ENCODE measurements around the gene EEFSEC. TPM values are rescaled to one million over a fixed set of nuclear protein-coding genes. Genes with fewer than 3 reads are reported as not detected.

EEFSEC gene
- total RNA-seq, 1 experiment from 2014 or later, result 14.0 TPM

GRCh38 chr3:128374746-128375445 is 221.6 kb downstream of the EEFSEC start:
- Histone ChIP-seq H3K27me3 (replicated peaks; ENCODE audit: control insufficient read depth, insufficient read depth, low read length) (no peaks in the 10 kb centered on the region), H3K9me3 (no peaks in the 10 kb centered on the region), H3K36me3 (ENCODE audit: control insufficient read depth, insufficient read depth, low read length) (no peaks in the 10 kb centered on the region), H3K4me3 (ENCODE audit: low read depth, low read length) (no peak overlapping the region), H3K4me1 (no peaks in the 10 kb centered on the region)
- no peak for TF ChIP-seq CTCF (IDR thresholded peaks at IDR 0.05; ENCODE audit: insufficient read depth in 1 of 2, low read depth in 1 of 2, low read length in 1 of 2, severe bottlenecking in 1 of 2, unreplicated experiment in 1 of 2)
- H3K4me1 Mint-ChIP-seq (ENCODE audit: low read depth, unreplicated experiment), result no peaks in the 10 kb centered on the region
- intact Hi-C loops (cut with micrococcal nuclease; ENCODE audit: unreplicated experiment), result loop anchor here (5.0 kb wide), 1 partner anchor 53 kb away; no protein-coding TSS in a partner anchor
- no peak for DNase-seq
- no peaks in the 10 kb centered on the region for H3K27me3 Mint-ChIP-seq (ENCODE audit: insufficient read depth, unreplicated experiment)
- H3K4me3 Mint-ChIP-seq (ENCODE audit: unreplicated experiment), result no peak overlapping the region
- no peaks in the 10 kb centered on the region for H3K9me3 Mint-ChIP-seq (ENCODE audit: unreplicated experiment)
- ChIA-PET CTCF (no interaction called here), POLR2A (no interaction called here)
- H3K36me3 Mint-ChIP-seq (ENCODE audit: insufficient read depth, unreplicated experiment), result no peaks in the 10 kb centered on the region
- no peak overlapping the region for H3K27ac Mint-ChIP-seq (ENCODE audit: unreplicated experiment)
- no TSS peak for BruUV-seq (replicated peaks)

- no TSS peak for BruUV-seq (replicated peaks)
- POLR2A ChIA-PET, result no interaction called here
- H3K4me1 Mint-ChIP-seq (ENCODE audit: low read depth, unreplicated experiment), result no peaks in the 10 kb centered on the region
Observed at GRCh38 chr3:128376516-128376915, 223.2 kb downstream of the EEFSEC start.

GRCh38 chr3:128378631-128379347 is 225.5 kb downstream of the EEFSEC start:
- no peaks in the 10 kb centered on the region for H3K9me3 Mint-ChIP-seq (ENCODE audit: unreplicated experiment)
- no peak overlapping the region for H3K4me3 ChIP-seq (ENCODE audit: low read depth, low read length)
- H3K36me3 Mint-ChIP-seq (ENCODE audit: insufficient read depth, unreplicated experiment), result no peaks in the 10 kb centered on the region
- no peaks in the 10 kb centered on the region for H3K9me3 ChIP-seq
- H3K36me3 ChIP-seq (ENCODE audit: control insufficient read depth, insufficient read depth, low read length), result no peaks in the 10 kb centered on the region
- intact Hi-C loops (cut with micrococcal nuclease; ENCODE audit: unreplicated experiment), result no loop called here
- no TSS peak for BruUV-seq (replicated peaks)
- ChIA-PET POLR2A (no interaction called here), CTCF (interaction anchor here (0.6 kb wide), 1 partner anchor 59 kb away, joined by 3 read pairs; no protein-coding TSS in a partner anchor)
- H3K27me3 Mint-ChIP-seq (ENCODE audit: insufficient read depth, unreplicated experiment), result no peaks in the 10 kb centered on the region
- no peak for DNase-seq
- H3K27ac Mint-ChIP-seq (ENCODE audit: unreplicated experiment), result no peak overlapping the region
- H3K4me1 Mint-ChIP-seq (ENCODE audit: low read depth, unreplicated experiment), result peaks cover 6% of the 10 kb centered on the region
- H3K27me3 ChIP-seq (replicated peaks; ENCODE audit: control insufficient read depth, insufficient read depth, low read length), result no peaks in the 10 kb centered on the region
- TF ChIP-seq CTCF (IDR thresholded peaks at IDR 0.05; ENCODE audit: insufficient read depth in 1 of 2, low read depth in 1 of 2, low read length in 1 of 2, severe bottlenecking in 1 of 2, unreplicated experiment in 1 of 2), result no peak
- peaks cover 5% of the 10 kb centered on the region for H3K4me1 ChIP-seq
- no peak overlapping the region for H3K4me3 Mint-ChIP-seq (ENCODE audit: unreplicated experiment)

More at GRCh38 chr3:128376516-128376915, 223.2 kb downstream of the EEFSEC start:
- no peaks in the 10 kb centered on the region for H3K27me3 Mint-ChIP-seq (ENCODE audit: insufficient read depth, unreplicated experiment)
- Histone ChIP-seq H3K27me3 (replicated peaks; ENCODE audit: control insufficient read depth, insufficient read depth, low read length) (no peaks in the 10 kb centered on the region), H3K4me1 (no peaks in the 10 kb centered on the region), H3K4me3 (ENCODE audit: low read depth, low read length) (no peak overlapping the region), H3K36me3 (ENCODE audit: control insufficient read depth, insufficient read depth, low read length) (no peaks in the 10 kb centered on the region), H3K9me3 (no peaks in the 10 kb centered on the region)
- CTCF ChIA-PET, result no interaction called here
- intact Hi-C loops (cut with micrococcal nuclease; ENCODE audit: unreplicated experiment), result no loop called here
- H3K36me3 Mint-ChIP-seq (ENCODE audit: insufficient read depth, unreplicated experiment), result no peaks in the 10 kb centered on the region
- no peak for TF ChIP-seq CTCF (IDR thresholded peaks at IDR 0.05; ENCODE audit: insufficient read depth in 1 of 2, low read depth in 1 of 2, low read length in 1 of 2, severe bottlenecking in 1 of 2, unreplicated experiment in 1 of 2)
- no peak overlapping the region for H3K4me3 Mint-ChIP-seq (ENCODE audit: unreplicated experiment)
- no peak overlapping the region for H3K27ac Mint-ChIP-seq (ENCODE audit: unreplicated experiment)
- DNase-seq, result no peak
- H3K9me3 Mint-ChIP-seq (ENCODE audit: unreplicated experiment), result no peaks in the 10 kb centered on the region
